ENCODE measurements around the gene TULP4. TPM values are rescaled to one million over a fixed set of nuclear protein-coding genes. Genes with fewer than 3 reads are reported as not detected.

The TULP4 gene
- total RNA-seq, 1 donor from 2014 or later: 63.0 TPM

DNA sequence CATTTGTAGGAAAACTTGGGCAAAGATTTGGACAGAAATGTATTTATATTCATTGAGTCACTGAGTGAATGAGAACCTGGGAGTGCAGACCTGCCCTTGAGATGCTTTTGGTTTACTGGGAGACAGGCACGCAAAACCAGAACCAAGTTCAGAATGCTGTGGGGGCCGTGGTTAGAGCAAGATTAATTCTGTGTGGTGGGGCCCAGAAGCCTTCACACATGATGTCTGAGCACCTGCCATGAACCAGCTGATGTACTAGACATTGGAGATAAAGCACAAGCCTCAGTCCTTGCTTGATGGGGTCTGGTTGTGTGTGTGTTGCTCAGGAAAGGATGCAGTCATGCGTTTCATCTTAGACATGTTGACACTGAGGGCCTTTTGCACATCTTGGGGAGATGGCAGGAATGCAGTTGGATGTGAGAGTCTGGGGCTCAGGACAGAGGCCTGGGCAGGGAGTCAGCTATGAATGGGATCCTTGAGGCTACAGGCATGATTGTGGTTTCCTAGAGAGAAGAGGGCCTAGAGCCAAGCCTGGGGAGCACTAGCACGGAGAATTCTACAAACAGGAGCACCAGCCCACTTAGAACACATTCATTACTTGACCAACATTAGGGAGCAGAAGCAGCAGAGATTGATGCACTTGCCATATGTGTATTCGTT lies 133.3 kb downstream of the TULP4 start:
- Mint-ChIP-seq H3K4me1 (no peaks in the 10 kb centered on the region), H3K4me3 (no peak overlapping the region), H3K27me3 (no peaks in the 10 kb centered on the region), H3K36me3 (ENCODE audit: low read depth) (peaks cover 53% of the 10 kb centered on the region), H3K9me3 (no peaks in the 10 kb centered on the region), H3K27ac (no peak overlapping the region)
- DNase-seq (no peak), ATAC-seq (ENCODE audit: low read depth) (no peak)
- CTCF ChIA-PET: no interaction called here
- intact Hi-C loops (cut with micrococcal nuclease): no loop called here
- TF ChIP-seq, protein P1, sequence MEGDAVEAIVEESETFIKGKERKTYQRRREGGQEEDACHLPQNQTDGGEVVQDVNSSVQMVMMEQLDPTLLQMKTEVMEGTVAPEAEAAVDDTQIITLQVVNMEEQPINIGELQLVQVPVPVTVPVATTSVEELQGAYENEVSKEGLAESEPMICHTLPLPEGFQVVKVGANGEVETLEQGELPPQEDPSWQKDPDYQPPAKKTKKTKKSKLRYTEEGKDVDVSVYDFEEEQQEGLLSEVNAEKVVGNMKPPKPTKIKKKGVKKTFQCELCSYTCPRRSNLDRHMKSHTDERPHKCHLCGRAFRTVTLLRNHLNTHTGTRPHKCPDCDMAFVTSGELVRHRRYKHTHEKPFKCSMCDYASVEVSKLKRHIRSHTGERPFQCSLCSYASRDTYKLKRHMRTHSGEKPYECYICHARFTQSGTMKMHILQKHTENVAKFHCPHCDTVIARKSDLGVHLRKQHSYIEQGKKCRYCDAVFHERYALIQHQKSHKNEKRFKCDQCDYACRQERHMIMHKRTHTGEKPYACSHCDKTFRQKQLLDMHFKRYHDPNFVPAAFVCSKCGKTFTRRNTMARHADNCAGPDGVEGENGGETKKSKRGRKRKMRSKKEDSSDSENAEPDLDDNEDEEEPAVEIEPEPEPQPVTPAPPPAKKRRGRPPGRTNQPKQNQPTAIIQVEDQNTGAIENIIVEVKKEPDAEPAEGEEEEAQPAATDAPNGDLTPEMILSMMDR (IDR thresholded peaks at IDR 0.05): no peak
- POLR2A ChIA-PET: no interaction called here

DNA sequence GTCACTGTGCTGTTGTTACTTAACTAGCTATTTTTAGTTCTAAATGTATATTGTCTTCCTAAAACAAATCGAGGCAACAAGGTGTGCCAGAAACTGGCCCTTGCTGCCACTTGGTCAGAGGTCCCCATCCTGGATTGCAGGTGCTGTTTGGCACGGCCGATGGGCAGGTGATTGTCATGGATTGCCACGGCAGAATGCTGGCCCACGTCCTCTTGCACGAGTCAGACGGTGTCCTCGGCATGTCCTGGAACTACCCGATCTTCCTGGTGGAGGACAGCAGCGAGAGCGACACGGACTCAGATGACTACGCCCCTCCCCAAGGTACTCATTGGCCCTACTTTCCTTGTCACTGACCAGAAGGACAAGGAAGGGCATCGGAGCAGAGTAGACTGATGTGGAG lies 136.6 kb downstream of the TULP4 start:
- H3K4me3 Mint-ChIP-seq: no peak overlapping the region
- POLR2A ChIA-PET: no interaction called here
- TF ChIP-seq, protein P1 (IDR thresholded peaks at IDR 0.05): no peak
- peaks cover 55% of the 10 kb centered on the region for H3K36me3 Mint-ChIP-seq (ENCODE audit: low read depth)
- CTCF ChIA-PET: no interaction called here
- ATAC-seq (ENCODE audit: low read depth) (no peak), DNase-seq (no peak)
- no peaks in the 10 kb centered on the region for H3K9me3 Mint-ChIP-seq
- no peak overlapping the region for H3K27ac Mint-ChIP-seq
- intact Hi-C loops (cut with micrococcal nuclease): no loop called here
- no peaks in the 10 kb centered on the region for H3K27me3 Mint-ChIP-seq
- no peaks in the 10 kb centered on the region for H3K4me1 Mint-ChIP-seq

DNA sequence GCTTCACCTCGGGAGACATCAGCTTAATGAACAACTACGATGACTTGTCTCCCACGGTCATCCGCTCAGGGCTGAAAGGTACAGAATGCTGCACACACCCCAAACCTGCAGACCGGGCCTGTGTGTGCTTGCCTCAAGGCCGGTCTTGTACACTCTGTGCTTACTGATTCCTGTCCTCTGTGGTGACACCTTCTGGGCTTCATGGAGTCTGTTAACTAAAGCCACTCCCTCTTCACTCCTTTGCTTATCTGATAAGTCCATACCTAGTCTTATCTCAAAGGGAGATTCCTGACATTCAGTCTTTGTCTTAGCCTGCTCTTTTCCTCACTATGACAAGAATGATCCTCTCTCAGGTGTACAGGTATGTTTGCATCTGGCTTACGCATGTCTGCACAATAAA lies 139.9 kb downstream of the TULP4 start:
- H3K36me3 Mint-ChIP-seq (ENCODE audit: low read depth): peaks cover 57% of the 10 kb centered on the region
- no peaks in the 10 kb centered on the region for H3K27me3 Mint-ChIP-seq
- no peak for DNase-seq
- ChIA-PET CTCF (no interaction called here), POLR2A (no interaction called here)
- no peaks in the 10 kb centered on the region for H3K4me1 Mint-ChIP-seq
- TF ChIP-seq, protein P1 (IDR thresholded peaks at IDR 0.05): no peak
- H3K9me3 Mint-ChIP-seq: no peaks in the 10 kb centered on the region
- no peak overlapping the region for H3K27ac Mint-ChIP-seq
- intact Hi-C loops (cut with micrococcal nuclease): no loop called here
- ATAC-seq (ENCODE audit: low read depth): no peak
- no peak overlapping the region for H3K4me3 Mint-ChIP-seq

DNA sequence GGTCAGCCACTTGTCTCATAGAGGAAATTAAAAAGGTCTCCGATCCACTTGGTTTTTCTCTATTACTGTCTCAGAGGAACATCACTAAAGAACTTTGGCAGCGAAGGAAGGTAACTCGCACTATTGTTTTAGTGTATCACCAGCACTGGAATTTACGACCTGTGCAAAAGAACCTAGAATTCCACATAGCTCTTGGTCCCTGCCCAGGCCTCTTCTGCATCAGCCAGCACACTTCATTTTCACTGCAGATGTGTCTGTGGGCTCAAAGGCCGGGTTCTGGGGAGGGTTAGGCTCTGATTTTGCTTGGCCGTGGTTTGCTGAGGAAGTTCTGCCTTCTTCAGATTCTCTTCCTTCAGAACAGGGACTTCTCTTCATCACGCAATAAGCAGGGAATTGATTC lies 144.9 kb downstream of the TULP4 start:
- intact Hi-C loops (cut with micrococcal nuclease): no loop called here
- TF ChIP-seq, protein P1 (IDR thresholded peaks at IDR 0.05): no peak
- ATAC-seq (ENCODE audit: low read depth): no peak
- peaks cover 67% of the 10 kb centered on the region for H3K36me3 Mint-ChIP-seq (ENCODE audit: low read depth)
- no peaks in the 10 kb centered on the region for H3K9me3 Mint-ChIP-seq
- ChIA-PET CTCF (no interaction called here), POLR2A (no interaction called here)
- no peak for DNase-seq
- no peaks in the 10 kb centered on the region for H3K27me3 Mint-ChIP-seq
- H3K4me1 Mint-ChIP-seq: no peaks in the 10 kb centered on the region
- no peak overlapping the region for H3K4me3 Mint-ChIP-seq
- no peak overlapping the region for H3K27ac Mint-ChIP-seq

DNA sequence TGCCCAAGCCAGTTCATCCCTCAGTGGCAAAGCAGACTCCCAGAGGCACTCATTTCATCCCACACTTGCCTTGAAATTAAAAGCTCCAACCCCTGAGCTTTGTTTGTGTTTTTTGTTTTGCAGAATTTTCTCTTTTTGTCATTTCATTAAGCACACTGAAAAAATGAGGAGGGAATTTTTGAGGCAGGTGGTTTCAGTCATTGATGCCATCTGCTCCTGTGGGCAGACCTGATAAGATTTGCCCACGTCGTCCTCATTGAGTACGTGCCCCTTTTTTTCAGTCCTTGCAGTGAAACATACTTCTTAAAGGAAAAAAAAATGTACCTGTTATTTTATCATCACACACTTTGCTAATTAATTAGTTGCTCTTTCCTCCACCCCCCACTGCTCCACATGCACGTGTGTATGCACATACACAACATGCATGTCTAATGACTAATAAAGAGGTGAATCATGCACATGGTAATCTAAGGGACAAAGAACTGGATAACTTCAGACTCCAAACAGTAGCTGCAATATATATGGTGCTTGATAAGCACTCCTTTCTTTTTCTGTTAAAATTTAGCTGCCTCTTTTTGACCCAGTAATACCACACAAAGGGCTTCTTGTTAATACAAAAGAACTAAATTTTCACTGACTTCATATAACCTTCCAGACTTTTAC lies 145.5 kb downstream of the TULP4 start:
- Mint-ChIP-seq H3K4me3 (no peak overlapping the region), H3K36me3 (ENCODE audit: low read depth) (peaks cover 65% of the 10 kb centered on the region), H3K9me3 (no peaks in the 10 kb centered on the region), H3K27ac (no peak overlapping the region), H3K4me1 (no peaks in the 10 kb centered on the region), H3K27me3 (no peaks in the 10 kb centered on the region)
- no peak for DNase-seq
- CTCF ChIA-PET: no interaction called here
- intact Hi-C loops (cut with micrococcal nuclease): no loop called here
- TF ChIP-seq, protein P1 (IDR thresholded peaks at IDR 0.05): no peak
- ATAC-seq (ENCODE audit: low read depth): no peak
- POLR2A ChIA-PET: no interaction called here

All from activated B cell treated with CpG ODN at 0.5 μM for 24 hours (primary cell).